IPS DF 19.7 (cell line): ENCODE results near the gene PLPP6.

Experiments
- DNase-seq: peaks from one replicate; pipeline ENCODE4 v3.0.0-alpha.2; 2013; ENCODE audit warnings: low read depth, low spot score

PLPP6 gene

DNA sequence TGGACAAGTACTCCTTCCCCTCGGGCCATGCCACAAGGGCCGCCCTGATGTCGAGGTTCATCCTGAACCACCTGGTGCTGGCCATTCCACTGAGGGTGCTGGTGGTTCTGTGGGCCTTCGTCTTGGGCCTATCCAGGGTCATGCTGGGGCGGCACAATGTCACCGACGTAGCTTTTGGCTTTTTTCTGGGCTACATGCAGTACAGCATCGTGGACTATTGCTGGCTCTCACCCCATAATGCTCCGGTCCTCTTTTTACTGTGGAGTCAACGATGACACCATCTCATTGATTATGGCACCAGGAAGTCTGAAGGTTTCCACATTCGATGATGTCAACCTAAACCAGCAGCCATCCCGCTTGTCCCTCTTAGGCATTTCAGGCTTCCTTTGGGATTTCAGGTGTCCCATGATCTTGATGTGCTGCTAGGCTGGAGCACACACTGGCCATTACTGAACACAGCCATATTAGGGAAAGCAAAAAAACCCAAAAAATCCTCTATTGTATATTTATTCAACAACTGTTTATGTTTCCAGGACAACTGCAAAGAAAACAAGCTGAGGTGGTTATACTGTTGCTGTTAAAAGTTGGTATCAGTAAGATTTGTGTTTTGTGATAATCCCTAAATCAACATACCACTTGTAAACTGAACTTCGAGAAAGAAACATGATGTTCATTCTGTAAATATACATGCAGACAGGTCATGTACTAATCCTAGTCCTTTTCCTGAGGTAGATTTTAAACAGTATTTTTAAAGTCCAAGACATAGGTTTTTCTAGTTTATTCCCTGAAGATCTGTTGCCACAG lies 1.1 kb downstream of the PLPP6 start:
- no peak for DNase-seq

DNA sequence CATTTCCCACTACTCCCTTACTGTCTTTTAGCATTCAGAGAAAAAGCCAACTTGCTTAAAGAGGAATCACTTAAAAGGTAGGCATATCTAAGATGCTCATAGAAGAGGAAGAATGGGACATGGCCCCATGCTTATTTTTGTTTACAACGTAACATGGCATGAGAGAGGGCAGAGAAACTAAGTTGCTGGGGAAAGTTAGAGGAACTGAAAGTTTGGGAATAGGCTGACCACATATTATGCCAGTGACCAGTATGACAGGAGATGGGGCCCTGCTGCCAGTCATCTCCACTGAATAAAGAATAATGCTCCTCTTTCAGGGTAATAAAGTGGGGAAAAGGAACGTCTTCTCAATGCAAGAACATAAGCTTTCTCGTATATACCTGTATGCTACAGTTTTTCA lies 1.9 kb downstream of the PLPP6 start:
- no peak for DNase-seq

DNA sequence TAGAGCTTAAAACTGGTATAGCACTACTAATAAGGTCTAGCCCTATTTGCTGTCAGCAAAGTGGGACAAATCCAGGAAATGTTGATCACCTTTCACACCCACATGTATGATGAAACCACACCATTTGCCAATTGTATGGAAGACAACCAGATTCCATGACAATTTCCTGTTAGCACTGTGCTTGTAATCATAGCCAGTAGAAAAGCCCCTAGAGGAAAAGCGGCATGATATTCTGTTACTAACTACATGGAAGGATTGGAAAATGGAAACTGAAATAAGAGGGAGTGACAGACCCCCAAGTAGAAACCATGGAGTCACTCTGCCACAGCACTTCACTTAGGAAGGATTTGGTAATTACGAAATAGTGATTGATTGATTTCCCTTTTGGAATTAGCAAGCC lies 3.3 kb downstream of the PLPP6 start:
- no peak for DNase-seq

DNA sequence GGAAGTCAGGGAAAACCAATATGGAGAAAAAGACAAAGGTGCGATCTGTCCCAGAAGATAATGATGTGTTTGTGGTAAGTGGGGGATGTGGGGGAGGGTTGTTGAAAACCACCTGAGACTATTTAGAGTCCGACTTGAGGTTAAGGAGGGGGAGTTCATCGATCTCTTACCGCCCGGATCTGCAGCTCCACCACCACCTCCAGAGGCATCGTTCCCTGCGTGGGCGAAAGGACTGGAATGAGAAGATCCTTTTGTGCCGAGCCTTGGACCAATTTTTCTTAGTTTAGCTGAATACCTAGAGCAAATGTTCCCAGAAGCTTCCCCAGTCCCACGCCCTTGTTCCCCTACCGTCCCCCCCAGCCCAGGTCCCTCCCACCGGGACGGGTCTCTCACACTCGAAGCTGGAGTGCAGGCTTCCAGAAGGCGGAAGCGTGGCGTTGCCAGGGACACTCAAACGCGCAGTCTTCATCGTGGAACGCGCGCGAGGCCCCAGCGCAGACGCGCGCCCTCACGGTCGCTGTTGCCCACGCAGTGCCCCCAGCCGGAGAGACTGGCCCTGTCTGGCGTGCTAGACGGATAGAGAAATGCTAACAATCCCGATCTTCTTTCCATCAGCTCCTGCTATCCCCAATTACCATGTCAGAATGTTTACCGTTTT lies 4.1 kb downstream of the PLPP6 start, which contains the start of gene SPATA6L:
SPATA6L (minus strand) TSS at position 439 of the 658 bp plus-strand sequence; CDS start at position 209, 230 bp downstream.
- no peak for DNase-seq

DNA sequence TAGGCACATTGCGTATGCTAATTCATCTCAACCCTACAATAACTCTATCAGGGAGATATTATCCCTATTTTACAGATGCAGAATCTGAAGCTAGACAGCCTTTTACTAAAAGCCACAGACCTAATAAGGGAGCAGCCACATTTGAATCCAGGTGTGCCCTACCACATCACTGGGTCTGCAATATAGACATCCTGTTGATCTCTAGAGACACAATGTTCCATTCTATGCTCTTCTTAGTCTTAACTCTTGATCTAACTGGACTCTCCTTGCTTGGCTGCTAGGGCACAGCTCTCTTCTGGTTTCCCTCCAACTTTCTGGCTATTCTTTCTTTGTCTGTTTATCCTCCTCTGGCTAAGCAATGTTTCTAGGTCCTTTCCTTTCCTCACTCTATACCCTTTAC lies 5.6 kb downstream of the PLPP6 start:
- no peak for DNase-seq

- no peak for DNase-seq
These were observed 6.5 kb downstream of the PLPP6 start for GRCh38 chr9:4668604-4669003.

DNA sequence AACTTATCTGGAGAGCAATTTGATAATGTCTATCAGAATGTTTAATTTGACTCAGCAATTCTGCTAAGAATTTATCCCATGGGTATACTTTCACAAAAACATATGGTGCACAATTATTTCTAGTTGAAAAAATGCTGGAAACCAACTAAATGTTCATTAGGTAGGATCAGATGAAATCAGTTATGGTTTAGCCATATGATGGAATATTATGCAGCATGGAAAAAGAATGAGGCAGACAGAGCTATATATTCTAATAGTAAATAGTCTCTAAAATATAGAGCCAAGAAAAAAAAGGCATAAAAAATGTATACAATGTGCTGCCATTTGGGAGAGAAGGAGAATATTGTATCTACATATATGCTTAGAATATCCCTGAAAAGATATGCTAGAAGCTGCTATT lies 7.8 kb downstream of the PLPP6 start:
- DNase-seq, result no peak

DNA sequence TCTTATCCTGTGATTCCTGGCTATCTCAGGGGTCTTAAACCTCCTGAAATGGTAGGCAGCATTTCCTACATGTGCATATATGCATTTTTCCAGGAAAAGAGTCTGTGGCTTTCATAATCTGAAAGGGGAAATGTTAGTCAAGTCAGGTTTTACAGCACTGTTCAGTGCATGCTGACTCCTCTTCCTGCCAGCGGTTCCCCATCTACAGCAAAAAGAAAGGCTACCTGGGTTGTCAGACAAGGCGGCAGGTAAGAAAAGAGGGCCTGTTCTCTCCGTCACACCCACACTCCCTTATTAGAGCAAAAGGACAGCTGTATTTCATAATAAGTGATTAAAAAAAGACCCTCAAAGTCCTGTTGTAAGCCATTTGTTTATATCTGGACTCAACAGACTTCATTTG lies 8.5 kb downstream of the PLPP6 start:
- no peak for DNase-seq

DNA sequence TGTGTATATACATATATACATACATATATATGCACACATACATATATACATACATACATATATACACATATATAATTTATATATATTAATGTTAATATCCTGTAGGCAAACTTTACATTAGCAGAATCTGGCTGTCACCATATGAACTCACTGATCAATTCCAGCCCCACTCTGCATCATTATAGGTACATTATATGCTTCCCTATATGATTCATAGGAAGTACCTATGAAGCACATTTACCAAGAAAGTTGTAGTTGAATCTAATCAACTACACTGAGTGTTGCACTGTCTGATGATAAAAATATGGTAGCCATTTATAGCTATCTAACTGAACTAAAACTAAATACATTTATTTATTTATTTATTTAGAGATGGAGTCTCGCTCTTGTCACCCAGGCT lies 9.6 kb downstream of the PLPP6 start:
- no peak for DNase-seq

GRCh38 chr9:4674783-4675182 lies 12.7 kb downstream of the PLPP6 start:
- DNase-seq, result no peak

GRCh38 chr9:4677392-4677791 lies 15.3 kb downstream of the PLPP6 start:
- no peak for DNase-seq

GRCh38 chr9:4678679-4679267 lies 16.7 kb downstream of the PLPP6 start:
- no peak for DNase-seq

DNA sequence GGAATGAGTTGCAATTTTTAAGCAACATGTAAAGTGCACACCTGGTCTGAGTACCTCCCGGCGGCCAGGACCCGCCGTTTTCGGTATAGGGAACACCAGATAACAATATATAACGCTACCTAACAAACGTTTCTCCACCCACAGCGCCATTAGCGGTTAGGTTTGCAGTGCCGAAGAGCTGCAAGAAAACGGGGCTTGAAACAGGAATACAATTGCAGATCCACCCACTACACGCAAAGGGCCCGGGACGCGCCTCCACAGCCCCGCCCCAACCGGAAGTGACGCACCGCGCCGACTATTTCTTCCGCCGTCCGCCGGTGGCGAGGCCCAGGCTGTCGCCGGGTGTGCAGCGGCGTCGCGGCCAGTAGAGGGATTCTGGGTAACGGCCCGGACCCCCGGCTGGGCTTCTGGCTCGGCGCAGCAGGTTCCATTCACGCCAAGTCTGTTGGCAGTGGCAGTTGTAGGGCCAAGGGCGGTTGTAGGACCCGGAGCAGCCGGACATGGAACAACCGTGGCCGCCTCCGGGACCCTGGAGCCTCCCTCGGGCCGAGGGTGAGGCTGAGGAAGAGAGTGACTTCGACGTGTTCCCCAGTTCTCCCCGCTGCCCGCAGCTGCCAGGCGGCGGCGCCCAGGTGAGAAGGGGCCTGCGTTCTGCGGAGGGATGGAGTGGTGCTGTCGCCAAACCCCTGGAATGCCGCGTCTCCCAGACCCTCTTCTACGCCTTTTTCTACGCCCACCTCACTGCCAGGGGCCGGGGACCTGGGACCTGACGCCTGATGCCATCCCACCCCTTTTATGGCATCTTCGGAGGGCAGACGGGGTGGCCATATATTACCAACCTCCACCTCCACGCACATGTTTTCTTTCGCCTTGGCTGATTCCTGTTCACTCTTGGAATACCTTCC lies 17.4 kb downstream of the PLPP6 start, which contains the start of gene CDC37L1:
CDC37L1 (plus strand) TSS at position 302 of the 905 bp plus-strand sequence; CDS start at position 501, 199 bp downstream.
- DNase-seq, result peak; percentile 75

DNA sequence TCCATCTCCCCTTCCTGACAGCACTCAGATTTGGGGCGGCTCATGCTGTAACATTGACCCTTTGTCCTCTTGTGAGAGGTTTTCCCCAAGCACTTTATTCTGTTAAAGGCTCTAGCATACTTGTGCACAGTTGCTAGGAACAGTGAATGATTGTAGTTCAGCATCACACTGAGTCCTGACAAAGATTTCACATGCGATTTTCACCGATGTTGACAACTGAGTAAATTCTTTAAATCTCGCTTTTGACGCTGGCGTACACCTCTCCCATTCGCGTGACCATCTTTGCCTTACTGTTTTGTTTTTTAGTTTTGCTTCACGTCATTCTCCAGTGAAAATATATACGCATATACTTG lies 18.1 kb downstream of the PLPP6 start:
- DNase-seq, result no peak

DNA sequence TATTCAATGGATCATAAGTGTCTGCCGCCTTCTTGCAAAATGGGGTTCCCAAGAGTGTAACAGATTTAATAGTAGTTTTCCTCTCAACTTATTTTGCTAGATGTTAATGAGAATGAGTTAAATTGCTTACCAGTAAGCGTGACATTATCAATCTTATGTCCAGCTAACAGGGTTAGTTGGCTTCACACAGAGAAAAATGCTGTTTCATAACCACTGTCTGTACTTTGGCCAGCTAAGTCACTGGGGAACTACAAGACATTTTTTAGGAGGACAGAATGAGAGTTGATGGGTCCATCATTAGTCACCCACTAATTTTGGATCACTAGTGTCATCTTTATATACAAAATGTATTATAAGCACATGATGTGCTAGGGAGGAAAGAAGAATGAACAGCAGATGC lies 18.7 kb downstream of the PLPP6 start:
- DNase-seq, result no peak

DNA sequence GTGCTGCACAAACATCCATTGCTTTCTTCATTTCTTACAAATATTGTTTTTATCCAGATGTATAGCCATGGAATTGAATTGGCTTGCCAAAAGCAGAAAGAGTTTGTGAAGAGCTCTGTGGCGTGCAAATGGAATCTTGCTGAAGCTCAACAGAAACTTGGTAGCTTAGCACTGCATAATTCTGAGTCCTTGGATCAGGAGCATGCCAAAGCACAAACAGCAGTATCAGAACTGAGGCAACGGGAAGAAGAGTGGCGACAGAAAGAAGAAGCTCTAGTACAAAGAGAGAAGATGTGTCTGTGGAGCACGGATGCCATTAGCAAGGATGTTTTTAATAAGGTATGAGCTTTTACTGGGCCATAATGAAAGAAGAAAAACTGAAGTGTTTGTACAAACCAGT lies 22.7 kb downstream of the PLPP6 start:
- DNase-seq, result no peak

- no peak for DNase-seq
These were observed 24.0 kb downstream of the PLPP6 start for GRCh38 chr9:4686112-4686511.

DNA sequence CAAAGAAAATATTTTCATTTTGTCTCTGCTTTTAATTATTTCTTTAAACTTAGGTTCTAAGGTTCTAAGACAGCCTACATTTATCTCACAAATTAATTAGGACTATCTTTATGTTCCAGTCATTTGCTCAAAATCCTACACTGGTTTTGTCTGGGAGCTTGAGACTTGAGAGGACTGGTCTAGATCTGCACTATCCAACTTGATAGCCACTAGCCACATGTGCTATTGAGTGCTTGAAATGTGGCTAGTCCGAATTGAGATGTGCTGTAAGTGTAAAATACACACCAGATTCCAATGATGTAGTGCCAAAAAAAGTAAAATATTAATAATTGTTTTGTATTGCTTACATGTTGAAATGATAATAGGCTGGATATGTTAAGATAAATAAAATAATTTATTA lies 24.5 kb downstream of the PLPP6 start:
- DNase-seq, result no peak

- no peak for DNase-seq
These were observed 26.9 kb downstream of the PLPP6 start for GRCh38 chr9:4689021-4689420.

DNA sequence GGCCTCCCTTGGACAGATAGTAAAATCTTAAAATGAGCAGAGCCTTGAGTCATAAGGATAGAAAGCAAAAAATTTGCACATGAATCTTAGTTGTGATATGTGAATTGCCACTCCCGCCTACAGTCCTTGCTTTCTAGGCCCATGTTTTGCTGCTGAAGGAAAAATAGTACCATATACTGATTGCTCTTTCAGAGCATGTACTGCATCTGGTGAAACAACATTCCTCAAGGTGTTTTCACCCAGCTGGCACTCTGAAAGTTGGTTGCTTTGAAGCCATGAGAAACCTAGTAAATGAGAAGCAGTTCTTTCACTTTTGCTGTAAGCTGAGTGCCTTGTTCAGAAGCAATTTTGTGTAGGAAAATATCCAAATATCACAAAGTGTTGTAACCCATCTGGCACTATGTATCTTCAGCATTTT lies 27.6 kb downstream of the PLPP6 start:
- no peak for DNase-seq

DNA sequence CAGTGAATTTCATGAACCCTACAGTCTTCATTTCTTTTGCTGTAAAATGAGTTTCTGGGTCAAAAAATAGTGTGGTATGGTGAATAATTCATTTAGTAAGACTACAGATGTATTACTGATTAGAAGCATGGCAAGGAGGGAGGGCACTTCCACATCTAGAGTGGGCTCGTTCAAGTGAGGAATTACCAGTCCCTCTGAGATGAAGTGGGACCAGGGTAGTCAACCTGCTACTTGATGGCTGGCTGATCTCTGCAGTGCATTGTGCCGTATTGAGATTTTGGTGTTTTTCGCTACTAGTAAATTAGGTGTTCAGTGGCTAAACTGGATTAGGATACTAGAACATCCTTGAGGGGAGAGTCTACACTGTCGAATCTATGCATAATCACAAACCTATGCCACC lies 28.1 kb downstream of the PLPP6 start:
- no peak for DNase-seq

- no peak for DNase-seq
These were observed 29.7 kb downstream of the PLPP6 start for GRCh38 chr9:4691795-4692194.
